Measurements from ENCODE around the gene TOM1L2. TPM values are rescaled to one million over a fixed set of nuclear protein-coding genes. Genes with fewer than 3 reads are reported as not detected.
A peak's percentile ranks its signal among the peaks of the same experiment; 100 is the strongest.

Gene TOM1L2
- total and polyA plus RNA-seq, 2 of the 4 experiments (the other 2 are of a cell fraction) = 34.4 to 51.7 TPM

- BruUV-seq (replicated peaks) = no TSS peak
- H2AK5ac ChIP-seq (ENCODE audit: low read depth, low read length) = no peak overlapping the region
- no peak overlapping the region for H3K14ac ChIP-seq (replicated peaks; ENCODE audit: low read depth, low read length)
- no peak overlapping the region for H2BK120ac ChIP-seq (ENCODE audit: low read depth, low read length)
- no peak overlapping the region for H4K5ac ChIP-seq (ENCODE audit: low read depth, low read length)
- H3K18ac ChIP-seq (ENCODE audit: low read depth, low read length) = no peak overlapping the region
- H3K9ac ChIP-seq (ENCODE audit: low read depth, low read length) = no peak overlapping the region
- no peaks in the 10 kb centered on the region for H3K9me3 ChIP-seq (ENCODE audit: control insufficient read depth, insufficient read depth, low read length)
- DNase-seq (peak; percentile 62), ATAC-seq (ENCODE audit: low read depth) (peak; percentile 71)
- H2BK20ac ChIP-seq (ENCODE audit: low read depth, low read length) = no peak overlapping the region
- H4K91ac ChIP-seq (ENCODE audit: insufficient read depth, low read depth, low read length) = no peak overlapping the region
- no peak overlapping the region for H3K56ac ChIP-seq (ENCODE audit: extremely low read depth, insufficient read depth, low read length)
- H3K4ac ChIP-seq (ENCODE audit: low read depth, low read length) = no peak overlapping the region
- no peak overlapping the region for H2AFZ ChIP-seq (replicated peaks; ENCODE audit: low read length, poor library complexity)
- no peaks in the 10 kb centered on the region for H4K20me1 ChIP-seq (ENCODE audit: insufficient read depth, low read length)
- no peaks in the 10 kb centered on the region for H3K27me3 ChIP-seq (ENCODE audit: control insufficient read depth, insufficient read depth, low read length)
- no peak overlapping the region for H2BK5ac ChIP-seq (ENCODE audit: low read depth, low read length, poor library complexity, severe bottlenecking)
- H3K4me2 ChIP-seq (ENCODE audit: low read depth, low read length) = no peak overlapping the region
- no peaks in the 10 kb centered on the region; the same call in 1 of the 2 replicates for H3K9me1 ChIP-seq (ENCODE audit: insufficient read depth, low read length)
- H2AK9ac ChIP-seq (replicated peaks; ENCODE audit: low read depth, low read length, poor library complexity) = no peak overlapping the region
- no peak overlapping the region for H4K8ac ChIP-seq (ENCODE audit: low read depth in 2 of 2, low read length in 2 of 2)
- peaks cover 14% of the 10 kb centered on the region for H3K36me3 ChIP-seq (ENCODE audit: control insufficient read depth, insufficient read depth, low read length)
- no peaks in the 10 kb centered on the region for H3K4me1 ChIP-seq (ENCODE audit: control insufficient read depth, insufficient read depth, low read length)
- H2BK15ac ChIP-seq (ENCODE audit: low read depth, low read length) = no peak overlapping the region
- H3K4me3 ChIP-seq (ENCODE audit: insufficient read depth, low read depth, low read length) = no peak overlapping the region
- intact Hi-C loops (cut with micrococcal nuclease) = no loop called here
- dilution Hi-C loops (cut with HindIII; ENCODE audit: low sequenced_read_pairs, unreplicated experiment) = no loop called here
- H3K23ac ChIP-seq (ENCODE audit: low read depth, low read length) = no peak overlapping the region
- ChIA-PET POLR2A (ENCODE audit: unreplicated experiment) (interaction anchor here (0.6 kb wide), 1 partner anchor 52 kb away, joined by 3 read pairs; no protein-coding TSS in a partner anchor), CTCF (no interaction called here)
- H3K27ac ChIP-seq (ENCODE audit: insufficient read depth, low read length) = no peak overlapping the region
- no CpG with 5 or more reads among the region's 3 CpGs for WGBS, 2 experiments (ENCODE audit: extremely low coverage in 2 of 2, insufficient read length in 1 of 2)
- peaks cover 0 to 6% of the 10 kb centered on the region in 2 experiments; a peak in 1 of 4 replicates for H3K79me1 ChIP-seq (ENCODE audit: low read depth in 1 of 2, low read length in 2 of 2)
- no peak for TF ChIP-seq POLR2A (IDR thresholded peaks at IDR 0.05; ENCODE audit: low read depth, low read length)
- in situ Hi-C loops (cut with MboI; ENCODE audit: low sequenced_read_pairs) = no loop called here
These were observed 45.8 kb upstream of the TOM1L2 start for GRCh38 chr17:18017958-18018357.

All from IMR-90 (cell line).